ENCODE data around the gene PTPRE. TPM values are rescaled to one million over a fixed set of nuclear protein-coding genes. Genes with fewer than 3 reads are reported as not detected.
A peak's percentile ranks its signal among the peaks of the same experiment; 100 is the strongest.

Gene PTPRE
- total RNA-seq, 6 donors from 2014 or later = 49.9 to 89.2 (median 64.2) TPM

DNA sequence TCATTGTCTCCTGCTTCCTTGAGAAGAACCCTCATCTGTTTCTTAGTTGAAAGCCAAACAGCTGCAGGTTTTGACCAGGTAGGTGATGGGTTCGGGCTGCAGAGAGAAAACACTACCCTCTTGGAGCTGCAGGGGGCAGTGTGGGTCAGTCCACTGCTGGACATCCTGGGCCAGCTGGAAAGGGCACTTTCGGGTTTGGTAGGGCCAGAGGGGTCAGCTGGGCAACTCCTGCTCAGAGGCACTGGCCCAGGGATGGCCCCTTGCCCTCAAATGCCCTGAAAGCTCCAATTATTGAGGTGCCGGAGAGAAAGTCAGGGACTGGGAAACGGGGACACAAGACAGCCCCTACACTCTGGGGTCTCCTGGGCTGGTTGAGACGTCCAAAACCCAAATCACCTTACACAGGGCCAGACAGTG, 128.7 kb downstream of the PTPRE start:
- H3K9me3 ChIP-seq = no peaks in the 10 kb centered on the region
- H3K4me3 ChIP-seq = no peak overlapping the region
- no peaks in the 10 kb centered on the region for H3K4me1 ChIP-seq
- no peaks in the 10 kb centered on the region for H3K36me3 ChIP-seq
- H3K27ac ChIP-seq = no peak overlapping the region
- 72 to 100% methylated on average over 3 to 5 of the region's 5 CpGs for WGBS, 2 donors
- H3K27me3 ChIP-seq = no peaks in the 10 kb centered on the region
- DNase-seq (peak in 1 of 2 donors; percentile 61), ATAC-seq (ENCODE audit: low FRiP score in 2 of 2) (peak; percentile 69 to 89)
- TF ChIP-seq, protein P1, sequence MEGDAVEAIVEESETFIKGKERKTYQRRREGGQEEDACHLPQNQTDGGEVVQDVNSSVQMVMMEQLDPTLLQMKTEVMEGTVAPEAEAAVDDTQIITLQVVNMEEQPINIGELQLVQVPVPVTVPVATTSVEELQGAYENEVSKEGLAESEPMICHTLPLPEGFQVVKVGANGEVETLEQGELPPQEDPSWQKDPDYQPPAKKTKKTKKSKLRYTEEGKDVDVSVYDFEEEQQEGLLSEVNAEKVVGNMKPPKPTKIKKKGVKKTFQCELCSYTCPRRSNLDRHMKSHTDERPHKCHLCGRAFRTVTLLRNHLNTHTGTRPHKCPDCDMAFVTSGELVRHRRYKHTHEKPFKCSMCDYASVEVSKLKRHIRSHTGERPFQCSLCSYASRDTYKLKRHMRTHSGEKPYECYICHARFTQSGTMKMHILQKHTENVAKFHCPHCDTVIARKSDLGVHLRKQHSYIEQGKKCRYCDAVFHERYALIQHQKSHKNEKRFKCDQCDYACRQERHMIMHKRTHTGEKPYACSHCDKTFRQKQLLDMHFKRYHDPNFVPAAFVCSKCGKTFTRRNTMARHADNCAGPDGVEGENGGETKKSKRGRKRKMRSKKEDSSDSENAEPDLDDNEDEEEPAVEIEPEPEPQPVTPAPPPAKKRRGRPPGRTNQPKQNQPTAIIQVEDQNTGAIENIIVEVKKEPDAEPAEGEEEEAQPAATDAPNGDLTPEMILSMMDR (IDR thresholded peaks at IDR 0.05) = peak; percentile 74 to 78 (median 76)
- TF ChIP-seq EP300 (IDR thresholded peaks at IDR 0.05) (no peak), POLR2A (IDR thresholded peaks at IDR 0.05) (no peak)

DNA sequence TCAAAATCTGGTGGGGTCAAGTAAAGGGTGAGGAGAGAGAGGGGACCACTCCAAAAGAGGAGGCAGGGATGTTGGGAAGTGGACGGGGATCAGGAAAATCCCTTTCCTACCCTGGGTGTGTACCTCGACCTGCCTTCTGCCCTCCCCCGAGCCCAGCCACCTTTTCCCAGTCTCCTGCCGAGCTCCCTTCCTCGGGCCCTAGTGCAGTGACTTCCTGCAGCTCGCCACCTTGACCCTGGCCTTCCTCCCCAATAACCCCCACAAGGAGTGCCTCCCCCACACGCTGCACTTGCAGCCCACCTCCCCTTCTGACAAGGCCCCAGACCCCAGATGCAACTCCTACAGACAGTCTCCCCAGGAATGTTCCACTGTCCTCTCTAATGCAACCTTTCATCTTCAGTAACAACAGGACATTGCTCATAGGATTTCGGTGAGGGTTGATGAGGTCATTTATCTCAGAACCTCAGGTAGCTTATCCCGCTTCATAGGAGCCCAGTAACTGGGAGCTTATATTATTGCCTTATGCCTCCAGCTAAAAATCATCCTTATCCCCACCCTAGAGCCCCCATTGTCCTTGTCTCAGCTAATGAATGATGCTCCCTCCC, 129.2 kb downstream of the PTPRE start:
- Histone ChIP-seq H3K27me3 (no peaks in the 10 kb centered on the region), H3K36me3 (no peaks in the 10 kb centered on the region), H3K27ac (no peak overlapping the region), H3K4me3 (no peak overlapping the region), H3K9me3 (no peaks in the 10 kb centered on the region), H3K4me1 (no peaks in the 10 kb centered on the region)
- TF ChIP-seq EP300 (IDR thresholded peaks at IDR 0.05) = no peak
- TF ChIP-seq, protein P1 (IDR thresholded peaks at IDR 0.05) = no peak
- no peak for TF ChIP-seq POLR2AphosphoS5 (IDR thresholded peaks at IDR 0.05)
- no peak for TF ChIP-seq POLR2A (IDR thresholded peaks at IDR 0.05)
- ATAC-seq (ENCODE audit: low FRiP score in 2 of 2) (no peak), DNase-seq (no peak)
- 79 to 82% methylated on average over 9 of the region's 9 CpGs for WGBS, 2 donors

DNA sequence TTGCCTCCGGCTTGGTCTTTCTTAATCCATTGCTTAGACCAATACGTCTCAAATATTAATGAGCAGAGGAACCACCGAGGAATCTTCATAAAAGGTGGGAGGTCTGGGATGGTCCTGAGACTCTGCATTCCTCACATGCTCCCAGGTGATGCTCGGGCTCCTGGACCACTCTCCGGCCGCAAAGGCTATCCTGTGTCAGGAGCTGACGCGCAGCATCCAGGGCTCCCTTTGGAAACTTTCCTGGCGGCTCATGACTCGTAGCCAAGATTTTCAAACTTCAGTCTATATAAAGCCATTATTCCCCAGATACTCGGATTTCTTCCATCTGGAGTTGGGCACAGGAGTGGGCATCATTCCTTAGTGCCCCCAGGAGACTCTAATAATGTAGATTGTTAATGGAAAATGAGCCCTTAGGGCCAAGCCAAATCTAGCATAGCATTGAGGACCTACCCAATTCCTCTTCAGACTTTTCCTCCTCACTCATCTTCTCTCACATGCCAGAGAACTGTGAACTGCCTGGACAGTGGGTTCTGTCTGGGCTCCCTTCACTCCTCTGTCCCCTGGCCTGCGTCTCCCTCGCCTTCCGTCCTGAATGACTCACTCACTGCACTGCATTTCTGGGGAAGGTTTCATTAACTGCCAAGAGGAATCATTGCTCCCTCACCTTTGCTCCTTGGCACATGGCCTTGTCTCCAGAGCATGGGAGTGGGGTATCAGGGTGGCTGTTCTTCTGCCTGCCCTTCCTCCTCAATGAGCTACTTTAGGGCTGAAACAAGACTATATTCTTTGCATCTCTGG, 130.0 kb downstream of the PTPRE start:
- Histone ChIP-seq H3K27me3 (no peaks in the 10 kb centered on the region), H3K27ac (no peak overlapping the region), H3K36me3 (no peaks in the 10 kb centered on the region), H3K4me3 (no peak overlapping the region), H3K4me1 (no peaks in the 10 kb centered on the region), H3K9me3 (no peaks in the 10 kb centered on the region)
- no peak for TF ChIP-seq POLR2AphosphoS5 (IDR thresholded peaks at IDR 0.05)
- no peak for TF ChIP-seq POLR2A (IDR thresholded peaks at IDR 0.05)
- TF ChIP-seq EP300 (IDR thresholded peaks at IDR 0.05) = no peak
- TF ChIP-seq, protein P1 (IDR thresholded peaks at IDR 0.05) = no peak
- ATAC-seq (ENCODE audit: low FRiP score in 2 of 2) (peak in 1 of 2 donors; percentile 31), DNase-seq (no peak)
- 80 to 88% methylated on average over 14 of the region's 14 CpGs for WGBS, 2 donors

DNA sequence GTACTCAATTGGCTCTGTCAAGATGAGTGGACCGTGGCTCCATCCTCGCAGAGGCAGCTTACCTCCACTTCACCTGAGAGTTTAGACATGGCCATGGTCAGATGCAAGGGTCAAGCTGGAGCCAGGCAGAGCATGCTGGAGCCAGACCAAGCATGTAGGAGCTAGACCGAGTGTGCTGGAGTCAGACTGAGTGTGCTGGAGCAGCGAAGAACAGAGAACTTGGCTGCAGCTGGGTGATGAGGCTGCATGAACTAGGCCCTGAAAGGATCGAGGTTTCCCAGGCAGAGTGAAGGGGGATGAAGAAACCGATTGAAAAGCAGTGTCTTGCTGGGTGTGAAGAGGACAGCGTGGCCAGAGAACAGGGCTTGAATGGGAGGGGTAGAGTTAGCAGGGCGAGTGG, 133.2 kb downstream of the PTPRE start:
- no peak overlapping the region for H3K4me3 ChIP-seq
- ATAC-seq (ENCODE audit: low FRiP score in 2 of 2) = no peak

More for the DNA sequence above, 133.2 kb downstream of the PTPRE start:
- H3K36me3 ChIP-seq = no peaks in the 10 kb centered on the region
- no peak for DNase-seq
- 88 to 91% methylated on average over 8 of the region's 8 CpGs for WGBS, 2 donors
- no peak for TF ChIP-seq POLR2AphosphoS5 (IDR thresholded peaks at IDR 0.05)
- TF ChIP-seq, protein P1 (IDR thresholded peaks at IDR 0.05) = no peak
- TF ChIP-seq POLR2A (IDR thresholded peaks at IDR 0.05) = no peak
- TF ChIP-seq EP300 (IDR thresholded peaks at IDR 0.05) = no peak
- H3K27me3 ChIP-seq = no peaks in the 10 kb centered on the region
- H3K27ac ChIP-seq = no peak overlapping the region
- peaks cover 0 to under 1% (median 0%) of the 10 kb centered on the region in 4 donors for H3K4me1 ChIP-seq
- H3K9me3 ChIP-seq = no peaks in the 10 kb centered on the region

Data from upper lobe of left lung (tissue), 6 donors.